Breast epithelium (tissue), 3 donors: Measurements from ENCODE around the gene SPOP.

Source experiments
- POLR2AphosphoS5 ChIP-seq, 3 donors: sonication (generic); formaldehyde crosslinking; IDR thresholded peaks; one replicate each; pipeline ENCODE4 v1.6.1; 2017; ENCODE audit warnings: antibody characterized with exemption in 3 of 3
- TF ChIP-seq, protein P1 (sequence below), 3 donors: fragments of 450-650 bp; IDR thresholded peaks; one replicate each; pipeline ENCODE4 v1.5.1; 2016 to 2017; ENCODE audit warnings: antibody characterized with exemption in 3 of 3, mild to moderate bottlenecking in 3 of 3, moderate library complexity in 3 of 3

DNA sequence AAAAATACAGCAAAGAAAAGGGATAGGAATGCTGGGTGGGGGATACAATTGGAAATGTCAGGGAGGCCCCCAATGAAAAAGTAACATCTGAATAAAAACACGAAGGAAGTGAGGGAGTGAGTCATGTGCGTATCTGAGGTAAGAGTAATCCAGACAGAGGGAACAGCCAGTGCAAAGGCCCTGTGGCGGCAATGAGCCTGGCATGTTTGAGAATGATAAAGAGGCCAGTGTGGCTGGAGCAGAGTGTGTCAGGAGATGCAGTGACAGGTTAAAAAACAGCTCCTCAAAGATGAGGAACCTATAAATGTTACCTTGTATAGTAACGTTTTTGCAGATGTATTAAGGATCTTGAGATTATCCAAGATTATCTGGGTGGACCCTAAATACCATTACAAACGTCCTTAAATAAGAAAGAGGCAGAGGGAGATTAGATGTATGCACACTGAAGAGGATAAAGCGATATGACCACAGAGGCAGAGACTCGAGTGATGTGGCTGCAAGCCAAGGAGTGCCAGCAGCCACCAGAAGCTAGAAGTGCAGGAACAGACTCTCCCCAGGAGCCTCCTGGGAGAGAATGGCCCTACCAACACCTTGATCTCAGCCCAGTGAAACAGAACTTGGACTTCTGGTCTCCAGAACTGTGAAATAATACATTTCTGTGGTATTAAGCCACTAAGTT lies 47.7 kb upstream of the SPOP start:
- no peak for TF ChIP-seq POLR2AphosphoS5 (IDR thresholded peaks at IDR 0.05)
- TF ChIP-seq, protein P1, sequence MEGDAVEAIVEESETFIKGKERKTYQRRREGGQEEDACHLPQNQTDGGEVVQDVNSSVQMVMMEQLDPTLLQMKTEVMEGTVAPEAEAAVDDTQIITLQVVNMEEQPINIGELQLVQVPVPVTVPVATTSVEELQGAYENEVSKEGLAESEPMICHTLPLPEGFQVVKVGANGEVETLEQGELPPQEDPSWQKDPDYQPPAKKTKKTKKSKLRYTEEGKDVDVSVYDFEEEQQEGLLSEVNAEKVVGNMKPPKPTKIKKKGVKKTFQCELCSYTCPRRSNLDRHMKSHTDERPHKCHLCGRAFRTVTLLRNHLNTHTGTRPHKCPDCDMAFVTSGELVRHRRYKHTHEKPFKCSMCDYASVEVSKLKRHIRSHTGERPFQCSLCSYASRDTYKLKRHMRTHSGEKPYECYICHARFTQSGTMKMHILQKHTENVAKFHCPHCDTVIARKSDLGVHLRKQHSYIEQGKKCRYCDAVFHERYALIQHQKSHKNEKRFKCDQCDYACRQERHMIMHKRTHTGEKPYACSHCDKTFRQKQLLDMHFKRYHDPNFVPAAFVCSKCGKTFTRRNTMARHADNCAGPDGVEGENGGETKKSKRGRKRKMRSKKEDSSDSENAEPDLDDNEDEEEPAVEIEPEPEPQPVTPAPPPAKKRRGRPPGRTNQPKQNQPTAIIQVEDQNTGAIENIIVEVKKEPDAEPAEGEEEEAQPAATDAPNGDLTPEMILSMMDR (IDR thresholded peaks at IDR 0.05), result no peak
